Trophoblast cell (in vitro differentiated cells and primary cell): ENCODE measurements around the gene DEUP1.
A peak's percentile ranks its signal among the peaks of the same experiment; 100 is the strongest.

Experiments
- DNase-seq, 2 donors: peaks; one replicate each; pipeline ENCODE4 v3.0.0-alpha.2; 2016
- H2AFZ ChIP-seq: 2 replicates; pipeline ENCODE4 v1.6.1; 2013; ENCODE audit warnings: low read length, moderate library complexity, mild to moderate bottlenecking; ENCODE audit not compliant: insufficient read depth, poor library complexity
- H2AK5ac ChIP-seq: 2 replicates; pipeline ENCODE4 v1.6.1; 2013; ENCODE audit warnings: mild to moderate bottlenecking, low read length
- H2BK120ac ChIP-seq: 2 replicates; pipeline ENCODE4 v1.6.1; 2013; ENCODE audit warnings: low read length, mild to moderate bottlenecking, moderate library complexity; ENCODE audit not compliant: insufficient read depth, poor library complexity
- H2BK12ac ChIP-seq: 2 replicates; pipeline ENCODE4 v1.6.1; 2013; ENCODE audit warnings: mild to moderate bottlenecking, low read length, moderate library complexity
- H2BK5ac ChIP-seq: 2 replicates; pipeline ENCODE4 v1.6.1; 2013; ENCODE audit warnings: low read length, low read depth, moderate library complexity, mild to moderate bottlenecking; ENCODE audit not compliant: poor library complexity
- H3K14ac ChIP-seq: 2 replicates; pipeline ENCODE4 v1.6.1; 2013; ENCODE audit warnings: mild to moderate bottlenecking, low read length
- H3K18ac ChIP-seq: 2 replicates; pipeline ENCODE4 v1.6.1; 2013; ENCODE audit warnings: mild to moderate bottlenecking, low read length
- H3K23ac ChIP-seq: 2 replicates; pipeline ENCODE4 v1.6.1; 2013; ENCODE audit warnings: low read length
- H3K27ac ChIP-seq: 2 replicates; pipeline ENCODE4 v1.5.1; 2013; ENCODE audit warnings: low read depth, mild to moderate bottlenecking, inconsistent platforms, low read length, moderate library complexity
- H3K27me3 ChIP-seq: 2 replicates; pipeline ENCODE4 v1.6.1; 2013; ENCODE audit warnings: inconsistent platforms, mild to moderate bottlenecking, low read length, moderate library complexity; ENCODE audit not compliant: insufficient read depth
- H3K36me3 ChIP-seq, 2 experiments: 1 replicate in 1 of 2; 2 replicates in 1 of 2; pipeline ENCODE4 v1.6.1; 2013; ENCODE audit warnings: low read length in 2 of 2, mild to moderate bottlenecking in 2 of 2, moderate library complexity in 1 of 2; ENCODE audit not compliant: insufficient read depth in 2 of 2, control insufficient read depth in 1 of 2
- H3K4ac ChIP-seq: 2 replicates; pipeline ENCODE4 v1.6.1; 2013; ENCODE audit warnings: low read depth, mild to moderate bottlenecking, low read length, moderate library complexity
- H3K4me1 ChIP-seq, 2 experiments: 1 replicate in 1 of 2; 2 replicates in 1 of 2; pipeline ENCODE4 v1.6.1; 2013; ENCODE audit warnings: low read length in 2 of 2, mild to moderate bottlenecking in 2 of 2, moderate library complexity in 1 of 2; ENCODE audit not compliant: insufficient read depth in 2 of 2, control insufficient read depth in 1 of 2
- H3K4me2 ChIP-seq: 2 replicates; pipeline ENCODE4 v1.6.1; 2013; ENCODE audit warnings: inconsistent platforms, mild to moderate bottlenecking, low read length, moderate library complexity
- H3K4me3 ChIP-seq: 2 replicates; pipeline ENCODE4 v1.5.1; 2013; ENCODE audit warnings: mild to moderate bottlenecking, low read depth, low read length, inconsistent platforms
- H3K79me1 ChIP-seq: one replicate; pipeline ENCODE4 v1.6.1; 2013; ENCODE audit warnings: low read length
- H3K79me2 ChIP-seq: 2 replicates; pipeline ENCODE4 v1.6.1; 2013; ENCODE audit warnings: low read length, mild to moderate bottlenecking; ENCODE audit not compliant: control insufficient read depth, insufficient read depth, poor library complexity
- H3K9ac ChIP-seq: 2 replicates; pipeline ENCODE4 v1.6.1; 2013; ENCODE audit warnings: mild to moderate bottlenecking, low read length
- H3K9me3 ChIP-seq: 2 replicates; pipeline ENCODE4 v1.6.1; 2013; ENCODE audit warnings: low read depth, mild to moderate bottlenecking, control low read depth, inconsistent platforms, low read length; ENCODE audit not compliant: insufficient read depth
- H4K12ac ChIP-seq: 2 replicates; pipeline ENCODE4 v1.6.1; 2013; ENCODE audit warnings: low read depth, mild to moderate bottlenecking, low read length, moderate library complexity
- H4K8ac ChIP-seq: 2 replicates; pipeline ENCODE4 v1.6.1; 2013; ENCODE audit warnings: low read depth, mild to moderate bottlenecking, low read length, moderate library complexity
- H4K91ac ChIP-seq: one replicate; pipeline ENCODE4 v1.6.1; 2013; ENCODE audit warnings: low read depth, mild to moderate bottlenecking, low read length, moderate library complexity
- WGBS: extraction: QIAGEN DNeasy Blood & Tissue Kit; methylation state at CpG from one replicate; pipeline ENCODE4 v1.1.7; 2013; ENCODE audit warnings: missing lambda C conversion rate; ENCODE audit not compliant: insufficient read length, insufficient coverage; ENCODE audit errors: extremely low coverage; 5-methylcytosine and 5-hydroxymethylcytosine counted together

DEUP1 gene

GRCh38 chr11:93326681-93327080, 3.9 kb upstream of the DEUP1 start:
- Histone ChIP-seq H3K79me1 (peaks cover 5% of the 10 kb centered on the region), H3K18ac (no peak overlapping the region), H3K4me2 (no peak overlapping the region), H3K23ac (no peak overlapping the region), H3K14ac (no peak overlapping the region), H2BK5ac (no peak overlapping the region), H3K4ac (no peak overlapping the region), H3K27me3 (peaks cover 9% of the 10 kb centered on the region), H3K36me3 (no peaks in the 10 kb centered on the region), H3K27ac (no peak overlapping the region), H3K4me3 (no peak overlapping the region), H3K9me3 (peaks cover 2% of the 10 kb centered on the region), H2BK12ac (no peak overlapping the region), H3K4me1 (peaks cover 2 to 8% of the 10 kb centered on the region in 2 experiments), H3K9ac (no peak overlapping the region), H4K91ac (no peak overlapping the region), H3K79me2 (peaks cover 2% of the 10 kb centered on the region), H4K8ac (no peak overlapping the region), H2AK5ac (no peak overlapping the region), H2BK120ac (no peak overlapping the region), H2AFZ (no peak overlapping the region), H4K12ac (no peak overlapping the region)
- DNase-seq, result no peak
- WGBS, result no CpG with 5 or more reads among the region's 4 CpGs

GRCh38 chr11:93329936-93330445, 551 bp upstream of the DEUP1 start:
- Histone ChIP-seq H3K18ac (peak overlapping the region; percentile 51), H3K4me3 (peak overlapping the region; percentile 70), H3K79me1 (peaks cover 5% of the 10 kb centered on the region), H3K4ac (no peak overlapping the region), H3K14ac (peak overlapping the region; percentile 53), H3K23ac (no peak overlapping the region), H4K8ac (peak overlapping the region; percentile 80), H3K27ac (no peak overlapping the region), H3K9me3 (peaks cover 2% of the 10 kb centered on the region), H2AFZ (peak overlapping the region; percentile 81), H3K4me2 (peak overlapping the region; percentile 78), H3K4me1 (peaks cover 2 to 8% of the 10 kb centered on the region in 2 experiments), H3K36me3 (no peaks in the 10 kb centered on the region), H3K27me3 (peaks cover 9% of the 10 kb centered on the region), H4K91ac (peak overlapping the region; percentile 16), H2BK120ac (no peak overlapping the region), H3K9ac (no peak overlapping the region), H2BK12ac (no peak overlapping the region), H3K79me2 (peaks cover 2% of the 10 kb centered on the region), H2BK5ac (peak overlapping the region; percentile 15), H4K12ac (peak overlapping the region; percentile 88), H2AK5ac (no peak overlapping the region)
- peak in 1 of 2 donors; percentile 1 for DNase-seq
- no CpG with 5 or more reads among the region's 16 CpGs for WGBS

- no peak overlapping the region for H4K91ac ChIP-seq
- no peak overlapping the region for H2AK5ac ChIP-seq
- no peak for DNase-seq
- H3K4me1 ChIP-seq, result no peaks in the 10 kb centered on the region
- H3K4ac ChIP-seq, result no peak overlapping the region
- H3K36me3 ChIP-seq, result no peaks in the 10 kb centered on the region
- H2BK12ac ChIP-seq, result no peak overlapping the region
- H3K18ac ChIP-seq, result no peak overlapping the region
- WGBS, result no CpG with 5 or more reads among the region's 2 CpGs
- H2BK5ac ChIP-seq, result no peak overlapping the region
- no peaks in the 10 kb centered on the region for H3K27me3 ChIP-seq
- H3K9ac ChIP-seq, result no peak overlapping the region
- no peaks in the 10 kb centered on the region for H3K9me3 ChIP-seq
- H3K79me1 ChIP-seq, result no peaks in the 10 kb centered on the region
- no peak overlapping the region for H3K27ac ChIP-seq
- H3K14ac ChIP-seq, result no peak overlapping the region
- no peak overlapping the region for H4K8ac ChIP-seq
- no peak overlapping the region for H2BK120ac ChIP-seq
- H4K12ac ChIP-seq, result no peak overlapping the region
- H3K79me2 ChIP-seq, result no peaks in the 10 kb centered on the region
- H2AFZ ChIP-seq, result no peak overlapping the region
- H3K4me3 ChIP-seq, result no peak overlapping the region
- H3K23ac ChIP-seq, result no peak overlapping the region
- H3K4me2 ChIP-seq, result no peak overlapping the region
Observed at GRCh38 chr11:93340223-93340622, 9.7 kb downstream of the DEUP1 start.

- Histone ChIP-seq H3K4ac (no peak overlapping the region), H4K8ac (no peak overlapping the region), H3K36me3 (no peaks in the 10 kb centered on the region), H2BK120ac (no peak overlapping the region), H3K23ac (no peak overlapping the region), H3K14ac (no peak overlapping the region), H4K91ac (no peak overlapping the region), H2AFZ (no peak overlapping the region), H2BK12ac (no peak overlapping the region), H3K9me3 (no peaks in the 10 kb centered on the region), H3K79me1 (no peaks in the 10 kb centered on the region), H4K12ac (no peak overlapping the region), H3K18ac (no peak overlapping the region), H3K4me3 (no peak overlapping the region), H2BK5ac (no peak overlapping the region), H3K79me2 (no peaks in the 10 kb centered on the region), H3K4me2 (no peak overlapping the region), H3K4me1 (no peaks in the 10 kb centered on the region), H3K27ac (no peak overlapping the region), H3K27me3 (no peaks in the 10 kb centered on the region), H2AK5ac (no peak overlapping the region), H3K9ac (no peak overlapping the region)
- DNase-seq, result no peak
- no CpG with 5 or more reads among the region's 2 CpGs for WGBS
Observed at GRCh38 chr11:93344855-93345333, 14.4 kb downstream of the DEUP1 start.
